Measurements from ENCODE around the gene GPALPP1.
"Not testable (repeated sequence)": the region's sequence is repeated elsewhere in the genome, so short reads cannot be mapped to it uniquely, and the experiment has no call there.

GPALPP1 gene

GRCh38 chr13:44989071-44989889 is at the start of gene GPALPP1, which contains the start of gene NUFIP1:
Gene GPALPP1, plus strand, starts transcription at chr13:44989538. Its CDS starts 117 bp downstream, at chr13:44989655.
Gene NUFIP1, minus strand, starts transcription at chr13:44989471. Its CDS starts 35 bp downstream, at chr13:44989436.
- peak; percentile 95 to 96 for DNase-seq

- DNase-seq, result not testable (repeated sequence)
These were observed 45.9 kb upstream of the GPALPP1 start for GRCh38 chr13:44943411-44943810.

- no peak for DNase-seq
These were observed 38.2 kb upstream of the GPALPP1 start for GRCh38 chr13:44951184-44951583.

- no peak for DNase-seq
These were observed 36.7 kb upstream of the GPALPP1 start for GRCh38 chr13:44952671-44953070.

GRCh38 chr13:44954224-44954623 is 35.1 kb upstream of the GPALPP1 start:
- DNase-seq, result no peak

- DNase-seq, result no peak
These were observed 33.9 kb upstream of the GPALPP1 start for GRCh38 chr13:44955406-44955805.

- DNase-seq, result no peak
These were observed 27.3 kb upstream of the GPALPP1 start for GRCh38 chr13:44961997-44962396.

GRCh38 chr13:44967704-44968433 is 21.5 kb upstream of the GPALPP1 start:
- no peak for DNase-seq

GRCh38 chr13:44968434-44968815 is 20.9 kb upstream of the GPALPP1 start:
- DNase-seq, result no peak

- DNase-seq, result no peak
These were observed 19.5 kb upstream of the GPALPP1 start for GRCh38 chr13:44969551-44970484.

- DNase-seq, result no peak
These were observed 17.4 kb upstream of the GPALPP1 start for GRCh38 chr13:44971656-44972595.

GRCh38 chr13:44972956-44973581 is 16.3 kb upstream of the GPALPP1 start:
- no peak for DNase-seq

- DNase-seq, result no peak
These were observed 15.1 kb upstream of the GPALPP1 start for GRCh38 chr13:44974056-44974793.

- no peak for DNase-seq
These were observed 13.1 kb upstream of the GPALPP1 start for GRCh38 chr13:44976196-44976595.

- DNase-seq, result no peak
These were observed 12.3 kb upstream of the GPALPP1 start for GRCh38 chr13:44976949-44977583.

- DNase-seq, result no peak
These were observed 11.0 kb upstream of the GPALPP1 start for GRCh38 chr13:44978328-44978727.

- peak in 1 of 2 experiments; percentile 18 for DNase-seq
These were observed 603 bp downstream of the GPALPP1 start for GRCh38 chr13:44989941-44990340.

GRCh38 chr13:45003417-45003816 is 14.1 kb downstream of the GPALPP1 start:
- DNase-seq, result no peak

- DNase-seq, result no peak
These were observed 14.8 kb downstream of the GPALPP1 start for GRCh38 chr13:45004096-45004495.

- DNase-seq, result no peak
These were observed 17.9 kb downstream of the GPALPP1 start for GRCh38 chr13:45007225-45007624.

All from activated CD4-positive, alpha-beta T cell treated with anti-CD3 and anti-CD28 coated beads, Interleukin-2, amount 50 U/mL, for 48 hours (primary cell).